Endothelial cell (in vitro differentiated cells): ENCODE results near the gene ACACA. TPM values are rescaled to one million over a fixed set of nuclear protein-coding genes. Genes with fewer than 3 reads are reported as not detected.

ENCODE experiments used
- DNase-seq: peaks from one replicate; pipeline ENCODE4 v3.0.0; 2021; ENCODE audit warnings: low spot score
- H3K27ac Mint-ChIP-seq: one replicate; pipeline ENCODE4 v1.8.0; 2021; ENCODE audit warnings: mixed read lengths, inconsistent platforms; ENCODE audit not compliant: unreplicated experiment
- H3K27me3 Mint-ChIP-seq: one replicate; pipeline ENCODE4 v1.8.0; 2021; ENCODE audit warnings: mild to moderate bottlenecking, moderate library complexity, mixed read lengths, inconsistent platforms; ENCODE audit not compliant: unreplicated experiment
- H3K36me3 Mint-ChIP-seq: one replicate; pipeline ENCODE4 v1.8.0; 2021; ENCODE audit warnings: mild to moderate bottlenecking, low read depth, mixed read lengths, inconsistent platforms; ENCODE audit not compliant: unreplicated experiment
- H3K4me1 Mint-ChIP-seq: one replicate; pipeline ENCODE4 v1.8.0; 2021; ENCODE audit warnings: mild to moderate bottlenecking, mixed read lengths, inconsistent platforms; ENCODE audit not compliant: unreplicated experiment
- H3K4me3 Mint-ChIP-seq: one replicate; pipeline ENCODE4 v1.8.0; 2021; ENCODE audit warnings: mild to moderate bottlenecking, mixed read lengths, inconsistent platforms; ENCODE audit not compliant: unreplicated experiment
- H3K9me3 Mint-ChIP-seq: one replicate; pipeline ENCODE4 v1.8.0; 2021; ENCODE audit warnings: mixed read lengths, inconsistent platforms; ENCODE audit not compliant: unreplicated experiment
- CTCF ChIP-seq: fragments of 200-600 bp; sonication (generic); IDR thresholded peaks from one replicate; pipeline ENCODE4 v1.5.0; 2021; ENCODE audit warnings: antibody characterized with exemption; ENCODE audit not compliant: unreplicated experiment
- total RNA-seq: library from RNA; stranded (reverse); fragmentation: NEBNext Ultra II Directional; extraction: Animal tissue kit (Norgen Biotek cat#: 25700); gene quantifications from one replicate; pipeline ENCODE4 v1.2.1, GENCODE V29; 2021; ENCODE audit not compliant: unreplicated experiment

The ACACA gene
- total RNA-seq, 1 donor from 2014 or later = 91.5 TPM

- no peak overlapping the region for H3K27ac Mint-ChIP-seq
- H3K36me3 Mint-ChIP-seq = peaks cover 30% of the 10 kb centered on the region
- no peak for DNase-seq
- H3K9me3 Mint-ChIP-seq = no peaks in the 10 kb centered on the region
- peaks cover 10% of the 10 kb centered on the region for H3K4me1 Mint-ChIP-seq
- no peaks in the 10 kb centered on the region for H3K27me3 Mint-ChIP-seq
- no peak for TF ChIP-seq CTCF
- no peak overlapping the region for H3K4me3 Mint-ChIP-seq
Observed at GRCh38 chr17:37092701-37093100, 313.9 kb downstream of the ACACA start.

GRCh38 chr17:37092071-37092470 is 314.6 kb downstream of the ACACA start:
- no peak overlapping the region for H3K27ac Mint-ChIP-seq
- no peaks in the 10 kb centered on the region for H3K27me3 Mint-ChIP-seq
- no peak for TF ChIP-seq CTCF
- peaks cover 30% of the 10 kb centered on the region for H3K36me3 Mint-ChIP-seq
- H3K4me1 Mint-ChIP-seq = peaks cover 9% of the 10 kb centered on the region
- H3K4me3 Mint-ChIP-seq = no peak overlapping the region
- DNase-seq = no peak
- H3K9me3 Mint-ChIP-seq = no peaks in the 10 kb centered on the region

- DNase-seq = no peak
- H3K4me3 Mint-ChIP-seq = no peak overlapping the region
- no peaks in the 10 kb centered on the region for H3K27me3 Mint-ChIP-seq
- H3K9me3 Mint-ChIP-seq = no peaks in the 10 kb centered on the region
- peaks cover 9% of the 10 kb centered on the region for H3K4me1 Mint-ChIP-seq
- no peak for TF ChIP-seq CTCF
- peaks cover 23% of the 10 kb centered on the region for H3K36me3 Mint-ChIP-seq
- no peak overlapping the region for H3K27ac Mint-ChIP-seq
Observed at GRCh38 chr17:37090941-37091340, 315.7 kb downstream of the ACACA start.

- no peak for DNase-seq
Observed at GRCh38 chr17:37089956-37090355, 316.7 kb downstream of the ACACA start.

GRCh38 chr17:37088913-37089312 is 317.7 kb downstream of the ACACA start:
- no peak for TF ChIP-seq CTCF
- Mint-ChIP-seq H3K4me3 (no peak overlapping the region), H3K9me3 (no peaks in the 10 kb centered on the region), H3K27me3 (no peaks in the 10 kb centered on the region), H3K36me3 (peaks cover 23% of the 10 kb centered on the region), H3K4me1 (peaks cover 25% of the 10 kb centered on the region), H3K27ac (no peak overlapping the region)
- no peak for DNase-seq

More at GRCh38 chr17:37089956-37090355, 316.7 kb downstream of the ACACA start:
- H3K36me3 Mint-ChIP-seq = peaks cover 25% of the 10 kb centered on the region
- H3K9me3 Mint-ChIP-seq = no peaks in the 10 kb centered on the region
- TF ChIP-seq CTCF = no peak
- H3K27ac Mint-ChIP-seq = no peak overlapping the region
- no peaks in the 10 kb centered on the region for H3K27me3 Mint-ChIP-seq
- peaks cover 16% of the 10 kb centered on the region for H3K4me1 Mint-ChIP-seq
- no peak overlapping the region for H3K4me3 Mint-ChIP-seq
